ENCODE results near the gene HSPA5. TPM values are rescaled to one million over a fixed set of nuclear protein-coding genes. Genes with fewer than 3 reads are reported as not detected.

The HSPA5 gene
- total and polyA plus RNA-seq, 2 experiments from 2014 or later: 69.2 to 882 TPM

DNA sequence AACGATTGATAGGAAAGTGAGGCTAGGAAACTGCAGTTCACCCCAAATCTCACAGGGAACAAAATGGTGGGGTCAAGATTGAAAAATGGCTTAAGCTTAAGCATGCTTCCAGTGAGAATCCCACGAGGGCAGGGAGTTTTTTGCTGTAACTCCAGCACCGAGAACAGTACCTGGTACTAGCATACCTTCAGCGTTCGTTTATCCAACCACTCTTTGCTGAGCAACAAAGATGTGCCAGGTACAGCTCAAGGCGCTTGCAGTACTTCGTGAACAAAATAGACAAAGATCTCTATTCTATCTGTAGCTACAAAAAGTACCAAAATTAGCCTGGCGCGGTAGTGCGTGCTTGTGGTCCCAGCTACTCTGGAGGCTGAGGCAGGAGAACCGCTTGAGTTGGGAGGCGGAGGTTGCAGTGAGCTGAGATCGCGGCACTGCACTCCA, 50.8 kb downstream of the HSPA5 start:
- peak overlapping the region; percentile 98 for H3K27ac ChIP-seq
- H3K4me3 ChIP-seq: peak overlapping the region; percentile 87
- H3K9me3 ChIP-seq (ENCODE audit: low read depth): no peaks in the 10 kb centered on the region
- no peaks in the 10 kb centered on the region for H3K27me3 ChIP-seq
- no peaks in the 10 kb centered on the region for H3K36me3 ChIP-seq
- H3K4me1 ChIP-seq (ENCODE audit: low read depth): no peaks in the 10 kb centered on the region
- DNase-seq (ENCODE audit: low read depth in 1 of 2, low spot score in 1 of 2): peak; percentile 4 to 18
- TF ChIP-seq, protein P1, sequence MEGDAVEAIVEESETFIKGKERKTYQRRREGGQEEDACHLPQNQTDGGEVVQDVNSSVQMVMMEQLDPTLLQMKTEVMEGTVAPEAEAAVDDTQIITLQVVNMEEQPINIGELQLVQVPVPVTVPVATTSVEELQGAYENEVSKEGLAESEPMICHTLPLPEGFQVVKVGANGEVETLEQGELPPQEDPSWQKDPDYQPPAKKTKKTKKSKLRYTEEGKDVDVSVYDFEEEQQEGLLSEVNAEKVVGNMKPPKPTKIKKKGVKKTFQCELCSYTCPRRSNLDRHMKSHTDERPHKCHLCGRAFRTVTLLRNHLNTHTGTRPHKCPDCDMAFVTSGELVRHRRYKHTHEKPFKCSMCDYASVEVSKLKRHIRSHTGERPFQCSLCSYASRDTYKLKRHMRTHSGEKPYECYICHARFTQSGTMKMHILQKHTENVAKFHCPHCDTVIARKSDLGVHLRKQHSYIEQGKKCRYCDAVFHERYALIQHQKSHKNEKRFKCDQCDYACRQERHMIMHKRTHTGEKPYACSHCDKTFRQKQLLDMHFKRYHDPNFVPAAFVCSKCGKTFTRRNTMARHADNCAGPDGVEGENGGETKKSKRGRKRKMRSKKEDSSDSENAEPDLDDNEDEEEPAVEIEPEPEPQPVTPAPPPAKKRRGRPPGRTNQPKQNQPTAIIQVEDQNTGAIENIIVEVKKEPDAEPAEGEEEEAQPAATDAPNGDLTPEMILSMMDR (IDR thresholded peaks at IDR 0.05; ENCODE audit: low read depth, low read length): no peak

GRCh38 chr9:125189361-125190289, 51.5 kb downstream of the HSPA5 start, which contains the start of gene PPP6C:
Gene PPP6C, minus strand, starts transcription at chr9:125189803. Its CDS starts 85 bp downstream, at chr9:125189718.
- TF ChIP-seq, protein P1 (IDR thresholded peaks at IDR 0.05; ENCODE audit: low read depth, low read length): peak; percentile 71
- Histone ChIP-seq H3K4me1 (ENCODE audit: low read depth) (no peaks in the 10 kb centered on the region), H3K27ac (peak within 1 kb of the TSS; percentile 98), H3K36me3 (no peaks in the 10 kb centered on the region), H3K9me3 (ENCODE audit: low read depth) (no peaks in the 10 kb centered on the region), H3K4me3 (peak within 1 kb of the TSS; percentile 87), H3K27me3 (no peaks in the 10 kb centered on the region)
- DNase-seq (ENCODE audit: low read depth in 1 of 2, low spot score in 1 of 2): peak; percentile 98

GRCh38 chr9:125189011-125189360, 52.2 kb downstream of the HSPA5 start:
- DNase-seq (ENCODE audit: low read depth in 1 of 2, low spot score in 1 of 2): peak in 1 of 2 donors; percentile 42
- Histone ChIP-seq H3K27ac (peak overlapping the region; percentile 98), H3K36me3 (no peaks in the 10 kb centered on the region), H3K4me1 (ENCODE audit: low read depth) (no peaks in the 10 kb centered on the region), H3K4me3 (peak overlapping the region; percentile 87), H3K9me3 (ENCODE audit: low read depth) (no peaks in the 10 kb centered on the region), H3K27me3 (no peaks in the 10 kb centered on the region)
- TF ChIP-seq, protein P1 (IDR thresholded peaks at IDR 0.05; ENCODE audit: low read depth, low read length): no peak

Other genes with a start within 250 kb of the HSPA5 start
- 4.6 and 15.0 TPM in 2 replicates for gene SCAI, start 97.8 kb downstream of the HSPA5 start, total RNA-seq
- 4.4 and 12.5 TPM in 2 replicates for gene SCAI, start 97.8 kb downstream of the HSPA5 start, polyA plus RNA-seq
- 16.5 TPM in 2 replicates for gene PPP6C, start 51.5 kb downstream of the HSPA5 start, total RNA-seq
- gene PPP6C, start 51.5 kb downstream of the HSPA5 start, polyA plus RNA-seq: 16.3 and 27.7 TPM in 2 replicates
- gene RABEPK, start 40.8 kb downstream of the HSPA5 start, total RNA-seq: 8.7 and 16.1 TPM in 2 replicates
- 20.0 and 27.2 TPM in 2 replicates for gene RABEPK, start 40.8 kb downstream of the HSPA5 start, polyA plus RNA-seq
- 28.8 and 39.3 TPM in 2 replicates for gene GAPVD1, start 20.5 kb upstream of the HSPA5 start, total RNA-seq
- gene GAPVD1, start 20.5 kb upstream of the HSPA5 start, polyA plus RNA-seq: 34.2 and 37.9 TPM in 2 replicates

Measured in cardiac muscle cell (in vitro differentiated cells and primary cell).